GM12878 (cell line): Measurements from ENCODE around the gene CMTM3. TPM values are rescaled to one million over a fixed set of nuclear protein-coding genes. Genes with fewer than 3 reads are reported as not detected.

Source experiments
- ATAC-seq: fragments of 200-7000 bp; cut with Tn5 transposase; 3 replicates; pipeline ENCODE4 v1.9.1; 2020; ENCODE audit warnings: mild to moderate bottlenecking, moderate library complexity
- BruUV-seq: library from RNA; stranded (reverse); fragments of 400-500 nt; replicated peaks from 2 replicates; lab custom pipeline; 2021; lab: Mats Ljungman, UMichigan
- CTCF ChIA-PET: fragments of 300-600 bp; sonication (Branson Sonifier 250); formaldehyde crosslinking; extraction: SDS; loops from one replicate; lab custom pipeline; 2021; ENCODE audit warnings: inconsistent platforms; lab: Yijun Ruan, JAX
- POLR2A ChIA-PET: fragments of 350-600 bp; formaldehyde crosslinking; extraction: SDS; loops from one replicate; lab custom pipeline; 2021; ENCODE audit warnings: inconsistent platforms; lab: Charles Lee
- RAD21 ChIA-PET: fragments of 300-600 bp; sonication (Branson Sonifier 250); formaldehyde crosslinking; loops from one replicate; lab custom pipeline; 2023; ENCODE audit warnings: antibody characterized with exemption; ENCODE audit not compliant: unreplicated experiment; lab: Charles Lee
- SMC1A ChIA-PET: fragments of 300-600 bp; sonication (Branson Sonifier 250); formaldehyde crosslinking; loops from one replicate; lab custom pipeline; 2023; ENCODE audit not compliant: unreplicated experiment, uncharacterized antibody; lab: Charles Lee
- DNase-seq: peaks from one replicate; pipeline ENCODE4 v3.0.0-alpha.2; 2011; ENCODE audit warnings: low read depth, low spot score
- FAIRE-seq: peaks from 3 replicates; lab custom pipeline; 2011; peaks lifted over from hg19 to GRCh38; lab: Jason Lieb, UNC
- H2AFZ ChIP-seq: 2 replicates; pipeline ENCODE4 v1.6.0; 2011; ENCODE audit warnings: low read depth, low read length, control low read depth; ENCODE audit not compliant: control insufficient read depth
- H3K27ac ChIP-seq: 2 replicates; pipeline ENCODE4 v1.5.1; 2011; ENCODE audit warnings: control low read depth; ENCODE audit not compliant: control insufficient read depth, insufficient read depth
- H3K27me3 ChIP-seq, 2 experiments: replicated peaks in 1 of 2; 2 replicates each; pipeline versions ENCODE4 v1.6.0 to v1.6.1; 2011; ENCODE audit warnings: low read length in 1 of 2; ENCODE audit not compliant: control insufficient read depth in 2 of 2, insufficient read depth in 2 of 2
- H3K36me3 ChIP-seq, 2 experiments: 2 replicates each; pipeline ENCODE4 v1.5.1; 2011; ENCODE audit warnings: low read length in 1 of 2; ENCODE audit not compliant: control insufficient read depth in 2 of 2, insufficient read depth in 2 of 2
- H3K4me1 ChIP-seq: 2 replicates; pipeline ENCODE4 v1.6.1; 2011; ENCODE audit warnings: mild to moderate bottlenecking, low read length, moderate library complexity, mixed read lengths; ENCODE audit not compliant: control insufficient read depth, insufficient read depth
- H3K4me2 ChIP-seq: 2 replicates; pipeline ENCODE4 v1.6.0; 2011; ENCODE audit warnings: control low read depth; ENCODE audit not compliant: control insufficient read depth, insufficient read depth
- H3K4me3 ChIP-seq: fragments of 200-600 bp; sonication (generic); 2 replicates; pipeline ENCODE4 v1.5.1; 2016
- H3K79me2 ChIP-seq: 2 replicates; pipeline ENCODE4 v1.6.0; 2011; ENCODE audit warnings: low read length; ENCODE audit not compliant: control insufficient read depth, insufficient read depth
- H3K9ac ChIP-seq: 2 replicates; pipeline ENCODE4 v1.8.0; 2011; ENCODE audit warnings: low read length, control low read depth, mixed read lengths; ENCODE audit not compliant: control insufficient read depth, insufficient read depth
- H3K9me3 ChIP-seq: replicated peaks from 3 replicates; pipeline ENCODE4 v1.5.1; 2011; ENCODE audit warnings: mild to moderate bottlenecking, low read length; ENCODE audit not compliant: control insufficient read depth, insufficient read depth
- H4K20me1 ChIP-seq: 2 replicates; pipeline ENCODE4 v1.6.0; 2011; ENCODE audit not compliant: control insufficient read depth, insufficient read depth
- CUX1 ChIP-seq: IDR thresholded peaks from 2 replicates; pipeline ENCODE4 v1.6.1; 2012; ENCODE audit warnings: improper control_type of control experiment, low read depth, low read length; ENCODE audit not compliant: insufficient replicate concordance
- EZH2 ChIP-seq: IDR thresholded peaks from 2 replicates; pipeline ENCODE4 v1.6.1; 2012; ENCODE audit warnings: low read depth, mild to moderate bottlenecking, control low read depth, inconsistent platforms, low read length, borderline replicate concordance; ENCODE audit not compliant: control insufficient read depth
- FOS ChIP-seq: IDR thresholded peaks from 3 replicates; pipeline ENCODE4 v1.6.1; 2011; ENCODE audit warnings: borderline replicate concordance; ENCODE audit not compliant: insufficient read length; ENCODE audit errors: extremely low read depth
- MYC ChIP-seq: IDR thresholded peaks from 2 replicates; pipeline ENCODE4 v1.6.1; 2011; ENCODE audit warnings: mild to moderate bottlenecking, low read length, moderate library complexity, inconsistent platforms; ENCODE audit not compliant: insufficient read depth, insufficient replicate concordance, insufficient read length, severe bottlenecking
- NFIC ChIP-seq: IDR thresholded peaks from 2 replicates; pipeline ENCODE4 v1.6.1; 2012; ENCODE audit warnings: low read depth, mild to moderate bottlenecking, inconsistent platforms, low read length, moderate library complexity
- RUNX3 ChIP-seq: IDR thresholded peaks from 2 replicates; pipeline ENCODE4 v1.6.1; 2012; ENCODE audit warnings: low read length, inconsistent platforms
- SMAD5 ChIP-seq: IDR thresholded peaks from 2 replicates; pipeline ENCODE4 v1.6.1; 2016; ENCODE audit warnings: antibody characterized with exemption, low read depth
- WGBS: methylation state at CpG from one replicate; pipeline ENCODE4 v1.1.6; 2016; ENCODE audit warnings: low lambda C conversion rate; ENCODE audit not compliant: insufficient replicate concordance, insufficient coverage; ENCODE audit errors: missing lambda C conversion rate; 5-methylcytosine and 5-hydroxymethylcytosine counted together
- in situ Hi-C: fragments of 300-500 bp; cut with MboI; formaldehyde crosslinking; loops from 9 replicates; pipeline ENCODE4 v1.14.3; 2018; ENCODE audit warnings: mixed read lengths
- intact Hi-C: fragments of 100-400 bp; cut with micrococcal nuclease; formaldehyde crosslinking; loops from one replicate; pipeline ENCODE4 v1.14.2; 2022; ENCODE audit not compliant: unreplicated experiment
- polyA plus RNA-seq, 11 experiments: library from polyadenylated mRNA; depleted of rRNA in 4 of 11; unstranded in 6 of 11; stranded (reverse) in 5 of 11; fragments of >200 nt; fragmentation: Nextera tagmentation in 4 of 11; fragmentation: Illumina TruSeq in 1 of 11; extraction: Ambion mirVana in 4 of 11; extraction: Trizol in 1 of 11; gene quantifications; 1 replicate in 1 of 11; 2 replicates in 10 of 11; pipeline versions ENCODE4 v1.2.1 to v1.2.3, GENCODE V29; 2011 to 2016; ENCODE audit warnings: inconsistent platforms in 2 of 11, missing spikeins in 2 of 11, low read depth in 1 of 11
- total RNA-seq, 4 experiments: library from RNA; depleted of rRNA in 3 of 4; stranded (reverse); fragments of >200 nt in 3 of 4; fragmentation: Illumina TruSeq in 1 of 4; extraction: Trizol in 1 of 4; gene quantifications; 2 replicates each; pipeline versions ENCODE4 v1.2.1 to v1.2.3, GENCODE V29; 2013 to 2021

Gene CMTM3
- total and polyA plus RNA-seq, 10 of the 15 experiments (the other 5 are each of a cell fraction or from before 2014, with no cell fraction given), result 5.4 to 47.4 (median 28.6) TPM

GRCh38 chr16:66592241-66592640 lies 12.3 kb upstream of the CMTM3 start (continued):
- no peak for TF ChIP-seq RUNX3

DNA sequence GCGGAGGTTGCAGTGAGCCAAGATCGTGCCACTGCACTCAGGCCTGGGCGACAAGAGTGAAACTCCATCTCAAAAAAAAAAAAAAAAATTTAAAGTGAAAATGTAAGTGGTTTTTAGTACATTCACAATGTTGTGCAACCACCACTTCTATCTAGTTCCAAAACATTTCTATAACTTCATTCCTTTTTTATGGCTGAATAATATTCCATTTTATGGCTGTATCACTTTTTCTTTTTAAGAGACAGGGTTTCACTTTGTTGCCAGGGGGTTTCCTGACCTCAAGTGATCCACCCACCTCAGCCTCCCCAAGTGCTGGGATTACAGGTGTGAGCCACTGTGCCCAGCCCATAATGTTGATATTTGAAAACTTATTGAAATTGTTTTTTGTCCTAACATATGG lies 11.7 kb upstream of the CMTM3 start:
- Histone ChIP-seq H3K9me3 (no peaks in the 10 kb centered on the region; the same call in 2 of the 3 replicates), H3K27ac (no peak overlapping the region), H3K79me2 (no peaks in the 10 kb centered on the region), H3K9ac (no peak overlapping the region), H4K20me1 (no peaks in the 10 kb centered on the region), H3K27me3 (peaks cover 0 to 4% of the 10 kb centered on the region in 2 experiments; a peak in 1 of 4 replicates), H2AFZ (no peak overlapping the region), H3K4me1 (peaks cover 12% of the 10 kb centered on the region), H3K4me3 (no peak overlapping the region), H3K36me3 (no peaks in the 10 kb centered on the region), H3K4me2 (no peak overlapping the region)
- CTCF ChIA-PET, result interaction anchor here (2.8 kb wide), 1 partner anchor 11 kb away, joined by 9 read pairs; no protein-coding TSS in a partner anchor
- BruUV-seq, result no TSS peak
- intact Hi-C loops (no loop called here), in situ Hi-C loops (no loop called here)
- FAIRE-seq (no peak), ATAC-seq (no peak), DNase-seq (no peak)
- RAD21 ChIA-PET, result no interaction called here
- TF ChIP-seq NFIC (no peak), MYC (no peak), CUX1 (no peak), FOS (no peak), SMAD5 (no peak), EZH2 (no peak)
- 56% methylated on average over 3 of the region's 3 CpGs for WGBS
- POLR2A ChIA-PET, result interaction anchor here (0.6 kb wide), 1 partner anchor 80 kb away, joined by 3 read pairs; no protein-coding TSS in a partner anchor
- SMC1A ChIA-PET, result no interaction called here
